Measurements from ENCODE around the gene MRE11. TPM values are rescaled to one million over a fixed set of nuclear protein-coding genes. Genes with fewer than 3 reads are reported as not detected.
A peak's percentile ranks its signal among the peaks of the same experiment; 100 is the strongest.

Gene MRE11
- total and polyA plus RNA-seq, 9 of the 15 experiments (the other 6 are each of a cell fraction or from before 2014, with no cell fraction given) = 18.3 to 45.2 (median 29.1) TPM

GRCh38 chr11:94457118-94458029 is 36.3 kb downstream of the MRE11 start (continued):
- TF ChIP-seq RBM22 (IDR thresholded peaks at IDR 0.05; ENCODE audit: low read depth, low read length, poor library complexity, severe bottlenecking) = no peak
- TF ChIP-seq ZNF717 (CRISPR knock-in tag; IDR thresholded peaks at IDR 0.05) = no peak
- no peak for TF ChIP-seq SMAD1 (IDR thresholded peaks at IDR 0.05; ENCODE audit: low read depth, low read length, partially characterized antibody)
- no peak for TF ChIP-seq UBTF (IDR thresholded peaks at IDR 0.05; ENCODE audit: borderline replicate concordance in 1 of 2, low read depth in 2 of 2, low read length in 2 of 2)
- no peak for TF ChIP-seq GTF2A2 (tag; IDR thresholded peaks at IDR 0.05)
- no peak for TF ChIP-seq KAT7 (CRISPR knock-in tag; IDR thresholded peaks at IDR 0.05; ENCODE audit: borderline replicate concordance)
- TF ChIP-seq, protein P1, sequence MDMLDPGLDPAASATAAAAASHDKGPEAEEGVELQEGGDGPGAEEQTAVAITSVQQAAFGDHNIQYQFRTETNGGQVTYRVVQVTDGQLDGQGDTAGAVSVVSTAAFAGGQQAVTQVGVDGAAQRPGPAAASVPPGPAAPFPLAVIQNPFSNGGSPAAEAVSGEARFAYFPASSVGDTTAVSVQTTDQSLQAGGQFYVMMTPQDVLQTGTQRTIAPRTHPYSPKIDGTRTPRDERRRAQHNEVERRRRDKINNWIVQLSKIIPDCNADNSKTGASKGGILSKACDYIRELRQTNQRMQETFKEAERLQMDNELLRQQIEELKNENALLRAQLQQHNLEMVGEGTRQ (CRISPR knock-in tag; IDR thresholded peaks at IDR 0.05) = no peak
- peak; percentile 94 for TF ChIP-seq MAFF (IDR thresholded peaks at IDR 0.05; ENCODE audit: low read length)
- TF ChIP-seq ARHGAP35 (IDR thresholded peaks at IDR 0.05; ENCODE audit: partially characterized antibody) = no peak
- no peak for TF ChIP-seq ASH1L (IDR thresholded peaks at IDR 0.05; ENCODE audit: borderline replicate concordance, low read depth, partially characterized antibody)
- TF ChIP-seq, protein P2, sequence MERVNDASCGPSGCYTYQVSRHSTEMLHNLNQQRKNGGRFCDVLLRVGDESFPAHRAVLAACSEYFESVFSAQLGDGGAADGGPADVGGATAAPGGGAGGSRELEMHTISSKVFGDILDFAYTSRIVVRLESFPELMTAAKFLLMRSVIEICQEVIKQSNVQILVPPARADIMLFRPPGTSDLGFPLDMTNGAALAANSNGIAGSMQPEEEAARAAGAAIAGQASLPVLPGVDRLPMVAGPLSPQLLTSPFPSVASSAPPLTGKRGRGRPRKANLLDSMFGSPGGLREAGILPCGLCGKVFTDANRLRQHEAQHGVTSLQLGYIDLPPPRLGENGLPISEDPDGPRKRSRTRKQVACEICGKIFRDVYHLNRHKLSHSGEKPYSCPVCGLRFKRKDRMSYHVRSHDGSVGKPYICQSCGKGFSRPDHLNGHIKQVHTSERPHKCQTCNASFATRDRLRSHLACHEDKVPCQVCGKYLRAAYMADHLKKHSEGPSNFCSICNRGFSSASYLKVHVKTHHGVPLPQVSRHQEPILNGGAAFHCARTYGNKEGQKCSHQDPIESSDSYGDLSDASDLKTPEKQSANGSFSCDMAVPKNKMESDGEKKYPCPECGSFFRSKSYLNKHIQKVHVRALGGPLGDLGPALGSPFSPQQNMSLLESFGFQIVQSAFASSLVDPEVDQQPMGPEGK (CRISPR knock-in tag; IDR thresholded peaks at IDR 0.05; ENCODE audit: borderline replicate concordance) = no peak
- TF ChIP-seq RNF219 (CRISPR knock-in tag; IDR thresholded peaks at IDR 0.05) = no peak
- peak; percentile 91 for TF ChIP-seq NFE2 (IDR thresholded peaks at IDR 0.05; ENCODE audit: low read depth)
- TF ChIP-seq ZNF282 (CRISPR knock-in tag; IDR thresholded peaks at IDR 0.05) = no peak
- TF ChIP-seq, protein P3, sequence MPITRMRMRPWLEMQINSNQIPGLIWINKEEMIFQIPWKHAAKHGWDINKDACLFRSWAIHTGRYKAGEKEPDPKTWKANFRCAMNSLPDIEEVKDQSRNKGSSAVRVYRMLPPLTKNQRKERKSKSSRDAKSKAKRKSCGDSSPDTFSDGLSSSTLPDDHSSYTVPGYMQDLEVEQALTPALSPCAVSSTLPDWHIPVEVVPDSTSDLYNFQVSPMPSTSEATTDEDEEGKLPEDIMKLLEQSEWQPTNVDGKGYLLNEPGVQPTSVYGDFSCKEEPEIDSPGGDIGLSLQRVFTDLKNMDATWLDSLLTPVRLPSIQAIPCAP (CRISPR knock-in tag; IDR thresholded peaks at IDR 0.05; ENCODE audit: borderline replicate concordance) = no peak
- TF ChIP-seq KDM4B (IDR thresholded peaks at IDR 0.05; ENCODE audit: borderline replicate concordance in 2 of 2, low read depth in 1 of 2) = no peak

Data from K562 (cell line).